Measurements from ENCODE around the gene FOLR2.
"Not testable (repeated sequence)": the region's sequence is repeated elsewhere in the genome, so short reads cannot be mapped to it uniquely, and the experiment has no call there.

FOLR2 gene

DNA sequence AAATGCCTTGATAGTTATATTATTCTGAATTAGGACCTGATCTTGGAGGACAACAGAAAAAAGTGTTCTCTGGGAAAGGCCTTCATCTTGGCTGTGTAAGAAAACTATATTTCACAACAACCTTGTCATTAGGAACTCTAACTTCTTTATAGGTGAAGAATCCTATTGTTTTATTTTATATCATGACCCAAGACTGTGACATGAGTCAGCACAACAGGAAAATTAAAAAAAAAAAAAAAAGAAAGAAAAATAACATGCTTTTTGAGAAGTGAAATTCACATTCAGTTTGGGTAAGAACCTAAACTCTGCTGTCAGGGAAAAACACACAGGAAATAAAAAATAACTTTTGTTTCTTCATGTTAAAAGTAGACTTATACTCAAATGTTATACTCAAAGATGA, 11.7 kb upstream of the FOLR2 start:
- in situ Hi-C loops (cut with MboI; ENCODE audit: low sequenced_read_pairs): no loop called here

DNA sequence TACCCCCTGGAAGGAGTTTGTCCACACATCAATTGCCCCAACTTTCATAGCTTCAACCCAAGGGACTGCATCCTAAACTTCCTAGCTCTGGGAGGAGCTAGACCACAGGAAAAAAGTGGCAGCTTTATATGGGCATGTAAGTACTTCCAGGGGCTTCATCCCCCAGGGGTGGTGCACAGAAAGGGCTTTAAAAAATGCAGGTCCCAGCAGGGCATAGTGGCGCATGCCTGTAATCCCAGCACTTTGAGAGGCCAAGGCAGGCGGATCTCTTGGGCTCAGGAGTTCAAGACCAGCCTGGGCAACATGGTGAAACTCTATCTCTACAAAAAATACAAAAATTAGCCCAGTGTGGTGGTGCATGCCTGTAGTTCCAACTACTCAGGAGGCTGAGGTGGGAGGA, 9.8 kb upstream of the FOLR2 start:
- in situ Hi-C loops (cut with MboI; ENCODE audit: low sequenced_read_pairs): not testable (repeated sequence)

DNA sequence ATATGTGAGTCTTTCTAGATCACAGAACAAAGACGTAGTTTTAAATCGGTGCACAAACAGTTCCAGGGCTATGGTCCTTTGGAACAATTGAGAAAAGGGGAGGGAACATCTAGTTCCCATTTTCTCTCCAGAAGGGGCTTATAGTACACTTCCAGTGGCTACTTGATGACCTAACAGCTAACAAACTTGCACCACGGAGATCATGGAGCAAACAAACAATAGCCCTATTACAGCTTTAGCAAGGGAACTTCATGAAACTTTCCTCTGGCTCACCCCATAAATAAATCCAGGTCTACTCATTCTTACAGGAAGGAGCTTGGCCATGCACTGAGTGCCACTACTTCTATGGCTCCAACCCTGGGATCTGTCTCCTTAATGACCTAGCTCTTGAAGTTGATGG, 8.3 kb upstream of the FOLR2 start:
- in situ Hi-C loops (cut with MboI; ENCODE audit: low sequenced_read_pairs): no loop called here

DNA sequence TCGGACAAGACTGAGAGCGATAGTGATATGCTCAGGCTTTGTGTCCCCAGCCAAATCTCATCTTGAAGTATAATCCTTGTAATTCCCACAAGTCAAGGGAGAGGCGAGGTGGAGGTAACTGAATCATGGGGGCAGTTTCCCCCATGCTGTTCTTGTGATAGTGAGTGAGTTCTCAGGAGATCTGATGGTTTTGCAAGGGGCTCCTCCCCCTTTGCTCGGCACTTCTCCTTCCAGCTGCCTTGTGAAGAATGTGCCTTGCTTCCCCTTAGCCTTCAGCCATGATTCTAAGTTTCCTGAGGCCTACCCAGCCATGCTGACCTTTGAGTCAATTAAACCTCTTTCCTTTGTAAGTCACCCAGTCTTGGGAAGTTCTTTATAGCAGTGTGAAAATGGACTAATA, 7.5 kb upstream of the FOLR2 start:
- in situ Hi-C loops (cut with MboI; ENCODE audit: low sequenced_read_pairs): no loop called here

DNA sequence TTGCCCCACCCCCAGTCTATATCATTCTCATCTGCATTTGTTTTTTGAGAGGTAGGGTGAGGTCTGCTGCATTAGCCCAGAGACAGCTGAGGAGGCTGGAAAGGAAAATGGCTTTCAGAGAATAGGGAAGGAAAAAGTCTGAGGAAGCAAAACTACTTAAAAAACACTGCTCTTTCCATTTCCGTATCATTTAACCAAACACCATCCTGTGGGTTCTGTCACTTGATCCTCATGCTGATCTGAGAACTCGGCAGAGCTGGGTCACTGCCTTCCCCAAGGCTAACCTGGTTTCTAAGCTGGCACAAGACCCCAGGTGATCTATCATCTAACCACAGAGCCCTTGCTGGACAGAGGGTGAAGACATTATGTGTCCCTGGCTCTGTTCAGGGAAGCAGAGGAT, 1.2 kb downstream of the FOLR2 start:
- in situ Hi-C loops (cut with MboI; ENCODE audit: low sequenced_read_pairs): no loop called here

- in situ Hi-C loops (cut with MboI; ENCODE audit: low sequenced_read_pairs): no loop called here
These were observed 1.7 kb downstream of the FOLR2 start for GRCh38 chr11:72218251-72218745.

DNA sequence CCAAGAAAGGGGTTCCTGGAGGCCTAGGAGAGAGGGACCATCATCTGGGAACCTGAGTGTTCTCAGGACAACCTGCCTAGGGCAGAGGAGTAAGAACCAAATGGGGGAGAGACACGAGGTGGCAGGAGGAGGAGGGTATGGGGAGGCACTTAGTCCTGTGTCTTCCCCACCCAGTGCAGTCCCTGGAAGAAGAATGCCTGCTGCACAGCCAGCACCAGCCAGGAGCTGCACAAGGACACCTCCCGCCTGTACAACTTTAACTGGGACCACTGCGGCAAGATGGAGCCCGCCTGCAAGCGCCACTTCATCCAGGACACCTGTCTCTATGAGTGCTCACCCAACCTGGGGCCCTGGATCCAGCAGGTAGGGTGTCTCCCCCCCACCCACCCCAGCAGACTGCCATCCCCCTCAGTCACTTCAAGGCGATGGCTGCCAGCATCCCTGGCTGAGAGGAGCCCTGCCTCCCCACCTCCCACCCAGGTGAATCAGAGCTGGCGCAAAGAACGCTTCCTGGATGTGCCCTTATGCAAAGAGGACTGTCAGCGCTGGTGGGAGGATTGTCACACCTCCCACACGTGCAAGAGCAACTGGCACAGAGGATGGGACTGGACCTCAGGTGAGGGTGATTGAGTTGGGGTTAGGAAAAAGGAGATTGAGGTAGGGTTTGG, 4.2 kb downstream of the FOLR2 start:
- in situ Hi-C loops (cut with MboI; ENCODE audit: low sequenced_read_pairs): no loop called here

- in situ Hi-C loops (cut with MboI; ENCODE audit: low sequenced_read_pairs): no loop called here
These were observed 4.9 kb downstream of the FOLR2 start for GRCh38 chr11:72221386-72222075.

DNA sequence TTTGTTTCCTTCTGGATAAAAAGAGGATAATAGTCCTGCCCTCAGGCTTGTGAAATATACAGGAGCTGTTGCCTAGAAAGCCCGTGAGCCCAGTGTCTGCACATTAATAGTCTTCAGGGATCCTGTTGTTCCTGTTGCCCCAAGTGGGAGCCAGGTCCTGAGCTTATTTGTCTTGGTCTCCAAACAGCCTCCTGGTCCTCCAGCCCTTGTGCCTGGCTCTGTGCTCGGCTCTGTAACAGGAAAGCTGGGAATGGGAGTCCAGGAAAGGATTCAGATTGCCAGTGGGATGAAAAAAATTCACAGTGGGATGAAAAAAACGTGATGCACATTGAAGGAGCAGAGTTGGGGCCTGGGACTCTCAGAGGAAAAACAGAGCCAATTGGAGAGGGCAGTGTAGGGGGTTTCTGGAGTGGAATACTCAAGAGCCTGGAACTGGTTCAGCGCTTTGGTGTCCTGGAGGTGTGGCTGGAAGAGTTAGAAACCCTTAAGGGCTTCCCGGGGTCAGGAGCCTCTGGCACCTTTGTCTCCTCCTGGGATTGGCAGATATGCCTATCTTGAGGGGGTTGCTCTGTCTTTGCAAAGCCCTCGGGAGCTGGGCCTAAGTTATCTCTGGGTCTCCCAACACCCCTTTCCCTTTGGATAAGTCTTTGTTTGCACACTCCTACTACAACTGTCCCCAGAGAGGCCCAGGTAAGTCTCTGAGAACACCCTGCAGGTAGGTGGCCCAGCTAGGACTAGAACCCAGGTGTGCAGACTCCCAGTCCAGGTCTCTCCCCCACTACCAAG, 5.7 kb downstream of the FOLR2 start:
- in situ Hi-C loops (cut with MboI; ENCODE audit: low sequenced_read_pairs): no loop called here

- in situ Hi-C loops (cut with MboI; ENCODE audit: low sequenced_read_pairs): no loop called here
These were observed 6.5 kb downstream of the FOLR2 start for GRCh38 chr11:72222907-72223614.

GRCh38 chr11:72223615-72224563, 7.3 kb downstream of the FOLR2 start:
- in situ Hi-C loops (cut with MboI; ENCODE audit: low sequenced_read_pairs): no loop called here

DNA sequence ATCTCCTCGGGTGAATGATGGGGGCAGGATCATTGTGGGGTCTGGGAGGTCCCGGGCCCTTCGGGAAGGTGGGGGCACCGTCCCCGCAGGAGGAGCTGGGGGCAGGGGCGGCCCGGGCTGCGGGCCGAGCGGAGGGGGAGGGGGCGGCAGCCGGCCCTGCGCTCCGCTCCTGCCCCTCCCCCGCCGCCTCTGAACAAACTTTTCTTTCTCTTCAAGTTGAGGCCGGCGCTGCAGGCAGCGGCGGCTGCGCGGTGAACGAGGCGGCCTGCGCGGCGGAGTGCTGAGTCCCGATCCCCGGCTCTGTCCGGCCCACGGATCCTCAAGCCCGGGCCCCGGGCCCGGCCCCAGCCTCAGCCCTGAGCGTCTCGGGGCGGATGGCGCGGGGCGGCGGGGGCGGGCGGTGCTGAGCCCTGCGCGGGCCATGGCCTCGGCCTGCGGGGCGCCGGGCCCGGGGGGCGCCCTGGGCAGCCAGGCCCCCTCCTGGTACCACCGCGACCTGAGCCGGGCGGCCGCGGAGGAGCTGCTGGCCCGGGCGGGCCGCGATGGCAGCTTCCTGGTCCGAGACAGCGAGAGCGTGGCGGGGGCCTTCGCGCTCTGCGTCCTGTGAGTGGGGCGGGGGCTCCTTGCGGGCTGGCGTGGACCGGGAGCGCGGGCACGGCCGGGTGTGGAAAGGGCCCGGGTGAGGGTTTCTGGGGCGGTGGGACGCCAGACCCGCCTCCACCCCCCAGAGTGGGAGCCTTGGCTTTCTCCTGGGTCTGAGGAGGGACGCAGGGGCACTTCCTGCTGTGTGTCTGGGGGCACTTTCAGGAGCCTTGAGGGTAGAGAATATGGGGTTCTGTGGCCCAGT, 8.2 kb downstream of the FOLR2 start, which contains the start of gene INPPL1:
Gene INPPL1, plus strand, starts transcription at position 204 of the 847 bp plus-strand sequence. Its CDS starts 218 bp downstream, at position 422.
- in situ Hi-C loops (cut with MboI; ENCODE audit: low sequenced_read_pairs): no loop called here

DNA sequence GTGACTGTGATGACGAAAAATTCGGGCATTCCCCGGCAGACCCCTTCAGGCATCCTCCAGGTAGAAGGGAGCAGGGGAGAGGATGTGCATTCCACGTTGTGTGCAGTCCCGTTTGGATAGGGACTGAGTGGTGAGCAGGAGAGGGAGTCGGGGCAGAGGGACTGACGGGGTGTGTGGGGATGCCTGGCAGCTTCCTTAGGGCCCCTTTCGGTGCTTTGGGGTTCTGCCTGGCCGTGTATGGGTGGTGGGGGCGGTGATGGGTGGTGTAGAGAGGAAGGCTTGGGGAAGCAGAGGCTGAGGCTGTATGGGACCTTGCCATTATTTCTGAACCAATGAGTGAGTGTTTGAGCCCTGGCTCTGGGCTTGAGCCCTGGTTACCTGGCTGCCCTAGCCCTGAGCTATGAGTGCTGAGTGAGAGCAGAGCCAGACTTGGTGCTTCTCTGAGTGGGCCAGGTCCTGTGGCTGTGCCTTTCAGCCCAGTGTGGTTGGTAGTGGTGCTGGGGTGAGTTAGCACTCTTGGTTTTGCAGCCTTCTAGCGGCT, 8.9 kb downstream of the FOLR2 start:
- in situ Hi-C loops (cut with MboI; ENCODE audit: low sequenced_read_pairs): no loop called here

GRCh38 chr11:72226701-72227100, 10.1 kb downstream of the FOLR2 start:
- in situ Hi-C loops (cut with MboI; ENCODE audit: low sequenced_read_pairs): no loop called here

GRCh38 chr11:72227316-72228228, 11.0 kb downstream of the FOLR2 start:
- in situ Hi-C loops (cut with MboI; ENCODE audit: low sequenced_read_pairs): no loop called here

- in situ Hi-C loops (cut with MboI; ENCODE audit: low sequenced_read_pairs): no loop called here
These were observed 11.7 kb downstream of the FOLR2 start for GRCh38 chr11:72228229-72228843.

DNA sequence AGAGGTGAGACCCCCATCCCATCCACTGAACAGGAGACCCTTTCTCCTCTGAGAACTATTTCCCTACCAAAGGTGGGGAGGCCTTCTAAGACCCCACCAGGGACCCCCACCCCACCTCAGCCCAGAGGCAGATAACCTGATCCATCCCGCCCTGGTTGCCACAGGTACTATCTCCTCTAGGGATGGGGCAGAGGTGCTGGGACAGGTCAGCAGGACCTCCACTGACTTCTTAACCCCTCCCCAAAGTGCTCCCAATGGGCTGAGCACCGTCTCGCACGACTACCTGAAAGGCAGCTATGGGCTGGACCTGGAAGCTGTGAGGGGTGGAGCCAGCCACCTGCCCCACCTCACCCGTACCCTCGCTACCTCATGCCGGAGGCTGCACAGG, 12.2 kb downstream of the FOLR2 start:
- in situ Hi-C loops (cut with MboI; ENCODE audit: low sequenced_read_pairs): no loop called here

Data from hTERT RPE-1 (cell line).